ENCODE measurements around the gene FAM151B.

FAM151B gene

DNA sequence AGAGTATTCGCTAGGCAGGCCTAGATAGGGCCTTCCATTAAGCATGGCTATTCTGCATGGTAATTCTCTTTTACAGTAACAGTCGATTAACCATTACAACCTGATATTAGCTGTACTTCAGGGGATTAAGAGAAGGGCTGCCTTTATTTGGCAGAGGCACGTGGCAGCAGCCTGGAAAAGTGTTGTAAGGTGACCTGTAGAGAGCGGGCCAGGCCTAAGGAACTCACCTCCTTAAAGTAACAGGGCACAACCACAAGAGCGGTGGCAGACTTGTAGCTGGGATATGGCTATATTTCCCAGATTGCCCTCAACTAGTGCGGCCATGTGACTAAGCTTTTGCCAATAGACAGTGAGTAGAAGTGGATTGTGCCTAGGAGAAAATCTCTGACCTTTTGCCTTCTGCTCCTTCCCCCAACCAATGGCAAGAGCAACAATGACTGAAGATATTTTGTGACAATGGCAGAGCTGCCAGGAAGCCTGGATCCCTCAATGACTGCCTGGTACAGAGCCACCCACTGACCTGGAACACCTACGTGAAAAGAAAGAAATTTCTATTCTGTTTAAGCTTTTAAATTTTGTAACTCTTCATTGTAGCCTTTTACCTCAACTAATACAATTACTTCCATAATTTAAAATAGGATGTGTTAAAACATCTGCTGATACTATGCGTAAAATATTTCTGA is 101.1 kb downstream of the FAM151B start:
- no peak for DNase-seq

GRCh38 chr5:80590766-80591165 is 102.9 kb downstream of the FAM151B start:
- no peak for DNase-seq

DNA sequence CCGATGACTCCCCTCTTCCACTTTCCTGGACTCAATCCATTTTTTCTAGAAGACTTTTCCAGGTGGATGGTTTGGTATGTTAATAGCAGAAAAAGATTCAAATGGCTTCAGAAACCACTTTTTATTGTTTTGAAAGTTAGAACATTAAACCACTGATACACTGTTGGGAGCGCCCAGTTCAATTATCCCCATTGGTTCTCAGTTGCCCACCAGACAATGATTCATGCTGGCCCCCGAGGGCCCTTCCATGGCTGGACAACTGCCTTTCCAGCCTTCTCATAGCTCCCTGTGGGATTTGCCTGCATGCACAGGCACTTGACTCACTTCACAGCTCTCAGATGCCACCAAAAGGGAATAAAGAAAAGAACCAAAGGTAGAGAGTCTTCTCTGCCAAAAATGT is 103.5 kb downstream of the FAM151B start:
- no peak for DNase-seq

DNA sequence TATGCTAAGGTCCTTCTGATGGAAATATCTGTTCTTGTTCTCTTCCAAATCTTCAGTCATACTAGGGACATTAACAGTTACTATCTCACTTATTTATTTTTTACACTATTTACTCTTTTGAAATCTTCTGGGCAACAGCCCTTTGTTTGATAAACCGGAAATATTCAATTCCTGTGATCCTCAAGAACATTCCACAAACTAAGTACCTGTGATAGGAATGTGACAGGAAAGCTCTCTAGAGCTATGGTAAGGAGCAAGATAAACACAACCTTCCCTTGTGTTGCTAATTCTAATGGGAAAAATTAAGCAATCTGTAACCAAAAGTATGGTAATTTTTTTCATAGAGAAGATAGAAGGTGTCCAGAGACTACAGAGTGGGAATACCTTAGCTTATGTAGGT is 104.2 kb downstream of the FAM151B start:
- no peak for DNase-seq

All from hypothalamus (tissue), 51 donors.